ENCODE data around the gene FNBP1.

Gene FNBP1

DNA sequence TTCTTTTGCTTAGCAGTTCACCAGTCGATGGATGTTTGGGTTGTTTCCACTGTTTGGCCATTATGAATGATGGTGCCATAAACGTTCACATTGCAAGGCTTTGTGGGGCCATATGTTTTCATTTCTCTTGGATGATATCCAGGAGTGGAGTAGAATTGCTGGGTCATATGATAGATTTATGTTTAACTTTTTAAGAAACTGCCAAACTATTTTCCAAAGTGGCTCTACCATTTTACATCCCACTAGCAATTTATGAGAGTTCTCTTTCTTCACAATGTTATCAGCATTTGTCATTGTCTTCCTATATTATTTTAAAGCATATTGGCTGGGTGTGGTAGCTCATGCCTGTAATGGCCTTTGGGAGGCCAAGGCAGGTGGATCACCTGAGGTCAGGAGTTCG, 15.9 kb upstream of the FNBP1 start:
- DNase-seq (ENCODE audit: low read depth) = no peak
- H3K4me3 ChIP-seq (ENCODE audit: low read depth, low read length) = no peak overlapping the region
- TF ChIP-seq, protein P1, sequence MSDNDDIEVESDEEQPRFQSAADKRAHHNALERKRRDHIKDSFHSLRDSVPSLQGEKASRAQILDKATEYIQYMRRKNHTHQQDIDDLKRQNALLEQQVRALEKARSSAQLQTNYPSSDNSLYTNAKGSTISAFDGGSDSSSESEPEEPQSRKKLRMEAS (IDR thresholded peaks at IDR 0.05; ENCODE audit: low read depth, low read length) = no peak
- TF ChIP-seq MYC (IDR thresholded peaks at IDR 0.05; ENCODE audit: low read depth, low read length) = no peak
- TF ChIP-seq, protein P2, sequence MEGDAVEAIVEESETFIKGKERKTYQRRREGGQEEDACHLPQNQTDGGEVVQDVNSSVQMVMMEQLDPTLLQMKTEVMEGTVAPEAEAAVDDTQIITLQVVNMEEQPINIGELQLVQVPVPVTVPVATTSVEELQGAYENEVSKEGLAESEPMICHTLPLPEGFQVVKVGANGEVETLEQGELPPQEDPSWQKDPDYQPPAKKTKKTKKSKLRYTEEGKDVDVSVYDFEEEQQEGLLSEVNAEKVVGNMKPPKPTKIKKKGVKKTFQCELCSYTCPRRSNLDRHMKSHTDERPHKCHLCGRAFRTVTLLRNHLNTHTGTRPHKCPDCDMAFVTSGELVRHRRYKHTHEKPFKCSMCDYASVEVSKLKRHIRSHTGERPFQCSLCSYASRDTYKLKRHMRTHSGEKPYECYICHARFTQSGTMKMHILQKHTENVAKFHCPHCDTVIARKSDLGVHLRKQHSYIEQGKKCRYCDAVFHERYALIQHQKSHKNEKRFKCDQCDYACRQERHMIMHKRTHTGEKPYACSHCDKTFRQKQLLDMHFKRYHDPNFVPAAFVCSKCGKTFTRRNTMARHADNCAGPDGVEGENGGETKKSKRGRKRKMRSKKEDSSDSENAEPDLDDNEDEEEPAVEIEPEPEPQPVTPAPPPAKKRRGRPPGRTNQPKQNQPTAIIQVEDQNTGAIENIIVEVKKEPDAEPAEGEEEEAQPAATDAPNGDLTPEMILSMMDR (IDR thresholded peaks at IDR 0.05; ENCODE audit: low read depth, low read length) = no peak
- no peak for TF ChIP-seq POLR2A (IDR thresholded peaks at IDR 0.05; ENCODE audit: extremely low read depth, insufficient read length)

DNA sequence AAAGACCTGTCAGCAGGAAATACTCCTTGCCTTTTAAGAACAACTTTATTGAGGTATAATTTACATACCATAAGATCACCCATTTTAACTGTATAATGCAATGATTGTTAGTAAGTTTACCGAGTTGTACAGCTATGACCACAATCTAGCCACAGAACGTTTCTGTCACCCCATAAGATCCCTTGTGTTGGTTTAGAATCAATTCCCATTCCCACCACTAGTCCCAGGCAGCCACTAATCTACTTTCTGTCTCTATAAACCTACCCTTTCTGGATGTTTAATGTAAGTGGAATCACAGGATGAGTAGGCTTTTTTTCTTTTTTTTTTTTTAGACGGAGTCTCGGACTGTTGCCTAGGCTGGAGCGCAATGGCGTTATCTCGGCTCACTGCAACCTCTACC, 15.2 kb upstream of the FNBP1 start:
- no peak overlapping the region for H3K4me3 ChIP-seq (ENCODE audit: low read depth, low read length)
- peak; percentile 49 for DNase-seq (ENCODE audit: low read depth)
- TF ChIP-seq MYC (IDR thresholded peaks at IDR 0.05; ENCODE audit: low read depth, low read length) (no peak), POLR2A (IDR thresholded peaks at IDR 0.05; ENCODE audit: extremely low read depth, insufficient read length) (no peak)
- TF ChIP-seq, protein P1 (IDR thresholded peaks at IDR 0.05; ENCODE audit: low read depth, low read length) = no peak
- TF ChIP-seq, protein P2 (IDR thresholded peaks at IDR 0.05; ENCODE audit: low read depth, low read length) = no peak

DNA sequence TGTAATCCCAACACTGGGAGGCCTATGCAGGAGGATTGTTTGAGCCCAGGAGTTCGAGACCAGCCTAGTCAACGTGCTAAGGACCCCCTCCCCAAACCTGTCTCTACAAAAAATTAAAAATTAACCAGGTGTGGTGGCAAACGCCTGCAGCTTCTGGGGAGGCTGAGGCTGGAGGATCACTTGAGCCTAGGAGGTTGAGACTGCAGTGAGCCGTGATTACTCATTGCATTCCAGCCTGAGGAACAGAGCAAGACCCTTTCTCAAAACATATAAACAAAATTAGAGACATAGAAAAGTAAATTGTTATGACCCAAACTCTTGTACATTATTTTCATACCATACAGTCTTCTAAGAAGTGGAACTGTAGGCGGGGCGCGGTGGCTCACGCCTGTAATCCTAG, 11.8 kb upstream of the FNBP1 start:
- no peak for TF ChIP-seq MYC (IDR thresholded peaks at IDR 0.05; ENCODE audit: low read depth, low read length)
- TF ChIP-seq, protein P1 (IDR thresholded peaks at IDR 0.05; ENCODE audit: low read depth, low read length) = no peak
- TF ChIP-seq POLR2A (IDR thresholded peaks at IDR 0.05; ENCODE audit: extremely low read depth, insufficient read length) = no peak
- TF ChIP-seq, protein P2 (IDR thresholded peaks at IDR 0.05; ENCODE audit: low read depth, low read length) = no peak
- H3K4me3 ChIP-seq (ENCODE audit: low read depth, low read length) = peak overlapping the region; percentile 94
- DNase-seq (ENCODE audit: low read depth) = no peak

DNA sequence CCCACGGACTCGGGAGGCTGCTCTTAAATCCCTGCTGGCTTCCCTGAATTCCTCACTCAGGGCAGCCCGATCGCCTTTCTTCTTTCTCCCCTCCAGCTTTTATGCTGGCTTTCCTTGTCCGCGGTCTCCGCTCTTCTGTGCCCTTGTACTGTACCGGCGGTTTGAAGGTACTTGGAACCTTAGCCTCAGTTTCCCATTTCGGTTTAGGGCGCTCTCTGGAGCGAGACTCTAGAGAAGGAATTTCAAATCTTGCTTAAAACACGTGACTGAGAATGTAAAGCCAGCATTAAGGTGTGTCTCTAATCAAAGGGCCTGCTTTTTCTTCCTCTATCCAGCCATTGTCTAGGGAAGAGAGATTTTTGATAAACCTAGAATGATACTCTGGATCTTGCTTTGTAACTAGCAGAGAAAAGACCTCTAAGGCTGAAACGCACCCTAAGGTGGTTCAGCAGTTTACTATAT, 11.4 kb upstream of the FNBP1 start:
- no peak for DNase-seq (ENCODE audit: low read depth)
- TF ChIP-seq, protein P1 (IDR thresholded peaks at IDR 0.05; ENCODE audit: low read depth, low read length) = peak; percentile 51; the same call in 1 of the 2 replicates
- TF ChIP-seq POLR2A (IDR thresholded peaks at IDR 0.05; ENCODE audit: extremely low read depth, insufficient read length) = no peak
- peak overlapping the region; percentile 94 for H3K4me3 ChIP-seq (ENCODE audit: low read depth, low read length)

DNA sequence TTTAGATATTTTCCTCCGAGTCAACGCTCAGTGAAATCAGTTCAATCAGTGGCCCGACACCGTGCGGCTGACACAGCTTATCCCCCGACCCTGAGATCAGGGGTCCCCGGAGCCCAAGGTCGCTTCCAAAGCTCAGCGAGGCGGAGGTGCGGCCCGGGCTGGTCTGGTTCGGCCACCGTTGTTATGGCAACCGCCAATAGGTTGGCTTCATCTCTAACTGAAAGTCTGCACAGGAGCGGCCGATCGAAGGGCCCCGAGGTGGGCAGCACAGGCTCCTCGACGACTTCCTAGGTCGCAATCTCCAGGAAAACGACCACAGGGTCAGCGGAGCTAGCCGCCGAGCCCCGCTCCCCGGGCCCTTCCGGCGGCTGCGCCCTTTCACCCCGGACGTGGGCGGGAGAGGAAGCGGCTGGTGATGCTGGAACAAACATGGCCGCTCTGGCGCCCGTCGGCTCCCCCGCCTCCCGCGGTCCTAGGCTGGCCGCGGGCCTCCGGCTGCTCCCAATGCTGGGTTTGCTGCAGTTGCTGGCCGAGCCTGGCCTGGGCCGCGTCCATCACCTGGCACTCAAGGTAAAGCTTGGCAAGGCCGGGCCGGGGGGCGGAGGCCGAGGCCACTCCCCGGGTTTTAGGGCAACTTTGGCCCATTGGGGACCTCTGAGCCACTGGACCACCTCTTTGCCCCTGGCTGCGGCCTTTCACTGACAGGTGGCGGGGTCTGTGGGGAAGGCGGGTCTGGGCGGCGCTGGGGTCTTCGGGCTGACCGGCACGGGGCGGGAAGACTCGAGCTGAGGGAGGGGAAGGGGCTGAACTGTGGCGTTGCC, 10.7 kb upstream of the FNBP1 start, which contains the start of gene GPR107:
Gene GPR107 (plus strand): TSS at position 403 of the 821 bp plus-strand sequence. CDS start 27 bp downstream, at position 430.
- no peak; the same call in 1 of the 2 replicates for TF ChIP-seq MYC (IDR thresholded peaks at IDR 0.05; ENCODE audit: low read depth, low read length)
- peak; percentile 74 for TF ChIP-seq POLR2A (IDR thresholded peaks at IDR 0.05; ENCODE audit: extremely low read depth, insufficient read length)
- H3K4me3 ChIP-seq (ENCODE audit: low read depth, low read length) = peak within 1 kb of the TSS; percentile 94
- peak; percentile 81 for DNase-seq (ENCODE audit: low read depth)

DNA sequence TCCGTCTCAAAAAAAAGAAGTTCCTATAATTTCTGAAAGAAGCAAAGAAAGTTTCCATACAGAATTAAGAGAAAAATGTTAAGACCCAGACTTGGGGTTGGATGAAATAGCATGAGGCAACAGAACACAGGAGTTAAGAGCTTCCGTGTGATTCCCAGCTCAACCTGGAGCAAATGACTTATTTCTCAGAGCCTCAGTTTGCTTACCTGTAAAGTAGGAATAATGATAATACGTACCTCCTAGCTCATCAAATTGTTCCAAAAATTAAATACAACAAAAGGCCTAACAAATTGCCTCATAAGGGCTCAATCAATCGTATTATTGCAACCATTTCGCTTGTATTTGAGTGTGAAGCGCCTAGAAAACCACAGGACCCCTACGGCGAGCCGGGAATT, 10.1 kb upstream of the FNBP1 start:
- H3K4me3 ChIP-seq (ENCODE audit: low read depth, low read length) = peak overlapping the region; percentile 94
- TF ChIP-seq, protein P2 (IDR thresholded peaks at IDR 0.05; ENCODE audit: low read depth, low read length) = no peak
- TF ChIP-seq, protein P1 (IDR thresholded peaks at IDR 0.05; ENCODE audit: low read depth, low read length) = no peak
- TF ChIP-seq POLR2A (IDR thresholded peaks at IDR 0.05; ENCODE audit: extremely low read depth, insufficient read length) (no peak), MYC (IDR thresholded peaks at IDR 0.05; ENCODE audit: low read depth, low read length) (no peak)
- no peak for DNase-seq (ENCODE audit: low read depth)
